GM21723 (cell line): ENCODE measurements around the gene LRP11.
A peak's percentile ranks its signal among the peaks of the same experiment; 100 is the strongest.
"Not testable (repeated sequence)": the region's sequence is repeated elsewhere in the genome, so short reads cannot be mapped to it uniquely, and the experiment has no call there.

Source experiments
- ATAC-seq: cut with Tn5 transposase; IDR thresholded peaks from one replicate; pipeline ENCODE4 v1.9.1; 2021; ENCODE audit warnings: mild to moderate bottlenecking, moderate library complexity; ENCODE audit not compliant: unreplicated experiment

Gene LRP11

DNA sequence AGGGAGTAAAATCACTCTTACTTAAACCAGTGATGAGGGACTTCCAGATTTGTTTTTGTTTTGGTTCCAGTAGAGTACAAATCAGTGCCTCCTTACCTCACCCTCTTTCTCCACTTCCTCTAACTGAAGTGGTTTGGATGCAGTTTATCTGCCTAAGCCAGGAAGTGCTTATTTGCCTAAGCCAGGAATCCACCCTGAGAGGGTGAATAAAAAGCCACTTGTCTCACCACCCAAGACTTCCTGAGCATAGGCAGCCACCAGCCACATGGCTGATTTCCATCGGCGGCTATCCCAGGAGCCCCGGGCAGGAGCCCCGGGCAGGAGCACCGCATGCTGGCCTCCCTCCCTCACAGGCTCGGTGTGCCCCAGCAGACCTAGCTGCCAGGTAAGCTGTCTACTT, 12.0 kb downstream of the LRP11 start:
- ATAC-seq: no peak

DNA sequence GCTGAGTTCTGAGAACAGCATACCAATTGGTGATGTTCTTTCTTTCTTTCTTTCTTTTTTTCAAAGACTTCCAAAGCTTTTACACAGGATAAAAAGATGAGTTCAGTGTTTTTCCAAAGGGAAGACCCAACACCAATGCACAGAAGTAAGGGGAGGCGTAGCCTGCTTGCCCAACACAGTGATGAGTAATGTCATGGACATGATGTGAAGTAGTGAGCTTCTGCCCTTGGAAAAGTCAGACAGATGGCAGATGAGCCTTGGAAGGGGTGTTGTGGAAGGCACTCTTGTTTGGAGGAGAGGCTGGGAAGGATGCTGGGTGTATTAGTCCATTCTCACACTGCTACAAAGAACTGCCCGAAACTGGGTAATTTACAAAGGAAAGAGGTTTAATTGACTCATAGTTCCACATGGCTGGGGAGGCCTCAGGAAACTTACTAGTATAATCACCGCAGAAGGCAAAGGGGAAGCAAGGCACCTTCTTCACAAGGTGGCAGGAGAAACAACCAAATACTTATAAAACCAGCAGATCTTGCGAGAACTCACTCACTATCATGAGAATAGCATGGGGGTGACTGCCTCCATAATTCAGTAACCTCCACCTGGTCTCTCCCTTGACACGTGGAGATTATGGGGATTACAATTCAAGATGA, 12.6 kb downstream of the LRP11 start:
- ATAC-seq: no peak

DNA sequence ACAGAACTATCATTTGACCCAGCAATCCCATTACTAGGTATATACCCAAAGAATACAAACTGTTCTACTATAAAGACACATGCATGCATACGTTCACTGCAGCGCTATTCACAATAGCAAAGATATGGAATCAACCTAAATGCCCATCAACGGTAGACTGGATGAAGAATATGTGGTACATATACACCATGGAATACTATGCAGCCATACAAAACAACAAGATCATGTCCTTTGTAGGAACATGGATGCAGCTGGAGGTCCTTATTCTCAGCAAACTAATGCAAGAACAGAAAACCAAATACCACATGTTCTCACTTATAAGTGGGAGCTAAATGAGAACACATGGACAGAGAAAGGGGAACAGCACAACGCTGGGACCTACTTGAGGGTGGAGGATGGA, 15.8 kb downstream of the LRP11 start:
- not testable (repeated sequence) for ATAC-seq

DNA sequence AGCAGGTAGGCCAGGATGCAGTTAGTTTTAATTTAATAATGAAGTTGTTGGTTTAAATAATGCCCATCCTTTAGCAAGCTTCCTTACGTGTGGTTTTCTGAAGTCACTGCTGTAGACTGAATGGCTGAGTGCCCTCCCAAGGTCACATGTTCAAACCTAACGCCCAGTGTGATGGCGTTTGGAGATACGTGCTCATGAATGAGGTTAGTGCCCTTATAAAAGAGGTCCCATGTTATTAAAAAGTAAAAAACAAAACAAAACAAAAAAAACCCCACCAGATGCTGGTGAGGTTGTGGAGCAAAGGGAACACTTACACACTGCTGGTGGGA, 16.3 kb downstream of the LRP11 start:
- ATAC-seq: no peak

DNA sequence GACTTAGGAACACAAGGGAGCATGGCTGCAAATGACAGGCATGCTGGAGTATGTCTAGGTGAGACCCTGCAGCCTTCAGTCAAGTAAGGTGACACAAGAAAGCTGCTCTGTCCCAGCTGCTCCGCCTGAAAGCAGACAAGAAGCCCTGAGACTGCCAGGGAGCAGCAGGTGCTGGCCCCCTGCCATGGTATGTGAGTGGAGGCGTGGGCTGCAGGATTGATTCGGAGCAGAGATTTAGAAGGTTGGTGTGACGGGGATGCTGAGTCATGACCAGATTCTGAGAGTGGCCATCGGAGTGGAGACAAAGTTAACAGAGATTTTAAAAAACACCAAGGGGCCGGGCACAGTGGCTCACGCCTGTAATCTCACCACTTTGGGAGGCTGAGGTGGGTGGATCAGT, 17.8 kb downstream of the LRP11 start:
- ATAC-seq: no peak

DNA sequence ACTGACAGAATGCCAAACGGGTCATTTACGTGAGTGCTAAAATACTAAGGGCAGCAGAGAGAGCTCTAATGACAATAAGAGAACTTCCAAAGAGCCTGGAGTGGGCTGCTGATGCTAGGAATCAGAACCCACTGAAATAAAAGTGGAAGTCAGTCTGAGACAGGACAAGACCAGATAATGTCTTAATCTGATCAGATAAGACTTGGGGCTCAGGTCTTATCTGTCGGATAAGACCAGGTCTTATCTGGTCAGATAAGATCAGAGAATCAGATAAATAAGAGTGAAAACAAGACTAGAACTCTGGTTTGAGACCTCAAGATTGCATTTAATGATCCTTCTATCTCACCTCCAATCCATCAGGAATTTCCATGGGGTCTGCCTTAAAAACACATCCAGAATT, 18.6 kb downstream of the LRP11 start:
- ATAC-seq: no peak

DNA sequence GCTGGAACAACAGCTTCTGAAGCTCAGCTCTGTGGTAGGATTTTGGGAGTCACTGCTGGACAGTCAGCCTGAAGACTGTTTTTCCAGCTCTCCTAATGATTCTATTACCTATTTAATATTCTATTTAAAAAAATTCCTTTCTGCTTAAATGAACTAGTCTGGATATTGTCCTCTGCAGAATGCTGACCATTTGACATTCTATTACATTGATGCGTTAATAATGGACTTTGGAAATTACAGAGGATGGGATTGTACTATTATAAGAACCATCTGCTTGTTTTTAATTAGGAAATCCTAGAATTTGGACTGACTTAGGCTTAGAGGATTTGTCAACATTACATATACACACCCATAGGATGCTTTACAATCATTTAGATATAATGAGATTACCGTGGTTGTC, 19.7 kb downstream of the LRP11 start:
- no peak for ATAC-seq

DNA sequence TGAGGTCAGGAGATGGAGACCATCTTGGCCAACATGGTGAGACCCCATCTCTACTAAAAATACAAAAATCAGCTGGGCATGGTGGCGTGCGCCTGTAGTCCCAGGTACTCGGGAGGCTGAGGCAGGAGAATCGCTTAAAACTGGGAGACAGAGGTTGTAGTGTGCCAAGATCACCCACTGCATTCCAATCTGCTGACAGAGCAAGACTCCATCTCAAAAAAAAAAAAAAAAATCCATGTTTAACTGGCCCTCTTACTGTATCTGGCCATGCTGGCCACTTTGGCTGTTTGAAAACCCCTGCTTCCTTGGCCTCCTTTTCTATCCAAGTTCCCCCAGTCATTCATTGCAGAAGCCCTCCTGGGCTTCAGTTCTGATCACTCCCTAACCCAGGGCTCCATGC, 20.1 kb downstream of the LRP11 start:
- ATAC-seq: not testable (repeated sequence)

DNA sequence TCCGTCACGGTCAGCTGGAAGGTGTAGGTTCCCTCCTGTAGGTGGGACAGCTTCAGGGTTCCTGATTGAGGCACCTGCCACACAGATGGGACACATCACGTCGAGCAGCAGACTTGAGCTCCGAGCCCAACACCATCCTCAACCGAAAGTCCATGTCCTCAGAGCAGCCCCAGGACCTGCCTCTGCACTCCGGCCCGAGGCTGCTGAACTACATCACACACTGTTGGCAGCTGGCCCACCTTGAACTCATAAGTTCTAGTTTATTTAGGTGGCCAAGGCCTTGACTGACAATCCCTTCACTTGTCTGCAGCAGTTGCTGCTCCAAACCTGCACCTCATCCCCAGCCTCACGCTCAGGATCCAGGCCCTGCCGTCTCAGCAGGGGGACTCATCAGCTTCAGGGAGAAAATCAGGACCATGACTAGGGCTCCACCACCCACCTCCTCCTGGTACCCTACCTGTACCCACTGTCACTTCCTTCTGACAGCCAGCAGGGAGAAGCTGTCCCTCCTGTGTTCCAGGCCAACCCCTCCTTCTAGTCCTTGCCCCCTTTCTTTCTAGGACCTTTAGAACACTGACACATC, 21.0 kb downstream of the LRP11 start:
- no peak for ATAC-seq

DNA sequence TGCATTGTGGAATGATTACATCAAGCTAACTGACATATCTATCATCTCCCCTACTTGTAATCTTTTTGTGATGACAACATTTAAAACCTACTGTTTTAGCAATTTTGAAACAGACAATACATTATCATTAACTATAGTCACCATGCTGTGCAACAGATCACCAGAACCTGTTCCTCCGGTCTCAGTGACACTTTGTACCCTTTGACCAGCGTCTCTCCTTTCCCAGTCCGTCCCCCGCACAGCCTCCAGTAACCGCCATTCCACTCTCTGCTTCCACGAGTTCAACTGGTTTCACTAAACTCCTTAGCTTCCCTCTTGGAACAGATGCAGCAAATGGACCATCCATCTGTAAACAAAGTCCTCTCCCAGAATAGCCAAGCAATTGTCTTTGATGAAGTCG, 21.8 kb downstream of the LRP11 start:
- no peak for ATAC-seq

DNA sequence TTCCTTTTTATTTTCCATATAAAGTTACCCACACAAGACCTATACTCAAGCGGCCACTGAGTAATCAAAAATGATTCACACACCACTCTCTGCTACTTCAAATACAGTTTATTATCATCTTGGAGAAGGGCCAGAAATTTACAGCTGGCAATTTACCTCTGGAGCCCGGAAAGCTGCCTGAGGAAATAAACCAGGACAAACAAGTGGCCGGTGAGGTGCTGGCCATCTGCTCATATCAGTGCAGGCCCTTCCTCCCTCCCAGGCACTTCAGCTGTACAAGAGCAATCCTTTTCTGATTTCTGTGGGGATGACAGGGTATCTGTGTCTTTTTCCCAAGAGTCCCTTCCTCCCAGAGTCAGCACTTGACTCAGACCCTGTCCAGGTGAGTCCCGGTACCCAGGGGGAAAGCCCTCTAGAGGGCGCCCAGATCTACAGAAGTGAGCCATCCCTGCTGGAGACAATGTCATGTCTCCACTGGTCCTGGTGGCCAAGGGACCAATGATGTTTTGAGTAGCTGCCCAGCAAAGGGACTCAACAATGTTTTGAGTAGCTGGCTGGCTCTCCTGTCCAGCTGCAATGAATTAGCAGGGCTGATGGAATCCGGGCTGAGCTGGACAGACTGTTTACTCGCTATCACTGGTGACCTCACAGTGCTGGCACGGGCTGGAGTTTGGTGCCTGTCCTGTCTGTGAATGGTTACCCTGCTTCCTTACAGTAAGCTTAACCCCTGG, 23.6 kb downstream of the LRP11 start:
- ATAC-seq: no peak

DNA sequence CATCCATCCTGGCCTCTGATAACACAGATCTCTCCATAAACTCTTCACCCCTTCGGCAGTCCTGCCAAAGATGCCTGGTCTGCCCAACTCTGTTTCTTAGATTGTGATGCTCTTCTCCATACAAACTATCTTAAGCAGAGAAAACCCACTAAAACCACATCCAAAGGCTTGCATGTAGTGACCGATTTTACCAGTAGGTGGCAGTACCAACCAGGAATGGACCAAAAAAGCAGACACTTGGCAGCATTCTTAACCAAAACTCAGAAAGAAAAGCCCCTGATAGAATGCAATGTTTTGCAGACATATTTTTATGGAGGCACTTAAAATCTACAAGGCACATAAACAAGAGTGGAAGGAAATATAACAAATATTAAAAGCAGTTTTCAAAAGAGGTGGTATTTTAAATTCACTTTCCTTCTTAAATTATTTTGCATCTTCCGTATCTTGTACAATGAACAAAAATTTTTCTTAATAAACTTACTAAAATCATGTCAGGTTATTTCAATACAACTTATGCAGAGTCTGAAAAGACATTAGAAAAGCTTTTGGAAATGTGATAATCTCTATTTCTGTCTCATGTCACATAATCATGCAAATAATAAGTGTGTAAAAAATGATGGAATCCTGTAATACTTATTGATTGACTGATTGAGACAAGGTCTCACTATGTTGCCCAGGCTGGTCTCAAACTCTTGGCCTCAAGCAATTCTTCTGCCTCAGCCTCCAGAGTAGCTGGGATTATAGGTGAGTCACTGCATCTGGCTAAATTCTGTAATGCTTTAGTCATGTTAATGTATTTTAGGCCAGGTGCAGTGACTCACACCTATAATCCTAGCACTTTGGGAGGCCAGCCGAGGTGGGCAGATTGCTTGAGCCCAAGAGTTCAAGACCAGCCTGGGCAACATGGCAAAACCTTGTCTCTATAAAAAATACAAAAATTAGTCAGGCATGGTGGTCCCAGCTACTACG, 29.4 kb downstream of the LRP11 start:
- no peak for ATAC-seq

DNA sequence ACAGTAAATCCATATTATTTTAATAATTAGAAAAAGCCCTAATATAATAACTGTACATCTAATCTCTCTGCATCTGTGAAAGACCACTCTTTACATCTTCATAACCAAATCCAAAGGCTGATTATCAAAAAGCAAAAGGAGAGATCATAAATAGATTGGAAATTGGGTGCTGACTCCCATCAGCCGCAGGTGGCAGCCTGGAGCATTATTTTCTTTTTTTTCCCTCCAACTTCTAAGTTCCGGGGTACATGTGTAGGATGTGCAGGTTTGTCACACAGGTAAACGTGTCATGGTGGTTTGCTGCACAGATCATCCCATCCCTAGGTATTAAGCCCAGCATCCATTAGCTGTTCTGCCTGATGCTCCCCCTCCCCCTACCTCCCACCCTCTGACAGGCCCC, 30.5 kb downstream of the LRP11 start:
- no peak for ATAC-seq

DNA sequence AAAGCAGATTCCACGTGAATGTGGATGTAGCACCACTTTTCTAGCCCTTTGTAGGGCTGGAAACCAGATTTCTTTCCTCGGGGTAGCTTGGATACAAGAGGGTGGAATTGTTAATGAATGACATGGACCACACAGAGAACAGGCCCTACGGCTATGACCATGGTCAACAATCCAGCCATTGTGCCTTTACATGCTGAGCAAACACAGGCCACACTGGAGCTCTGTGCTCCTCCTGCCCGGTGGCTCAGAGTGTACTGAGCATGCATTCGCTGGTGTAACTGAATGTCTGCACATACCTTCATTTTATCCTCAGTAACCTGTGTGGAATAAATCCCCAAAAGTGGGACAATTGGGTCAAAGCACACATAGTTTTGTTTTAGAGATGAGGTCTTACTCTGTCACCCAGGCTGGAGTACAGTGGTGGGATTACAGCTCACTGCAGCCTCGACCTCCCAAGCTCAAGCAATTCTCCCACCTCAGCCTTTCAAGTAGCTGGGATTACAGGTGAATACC, 32.8 kb downstream of the LRP11 start:
- no peak for ATAC-seq

DNA sequence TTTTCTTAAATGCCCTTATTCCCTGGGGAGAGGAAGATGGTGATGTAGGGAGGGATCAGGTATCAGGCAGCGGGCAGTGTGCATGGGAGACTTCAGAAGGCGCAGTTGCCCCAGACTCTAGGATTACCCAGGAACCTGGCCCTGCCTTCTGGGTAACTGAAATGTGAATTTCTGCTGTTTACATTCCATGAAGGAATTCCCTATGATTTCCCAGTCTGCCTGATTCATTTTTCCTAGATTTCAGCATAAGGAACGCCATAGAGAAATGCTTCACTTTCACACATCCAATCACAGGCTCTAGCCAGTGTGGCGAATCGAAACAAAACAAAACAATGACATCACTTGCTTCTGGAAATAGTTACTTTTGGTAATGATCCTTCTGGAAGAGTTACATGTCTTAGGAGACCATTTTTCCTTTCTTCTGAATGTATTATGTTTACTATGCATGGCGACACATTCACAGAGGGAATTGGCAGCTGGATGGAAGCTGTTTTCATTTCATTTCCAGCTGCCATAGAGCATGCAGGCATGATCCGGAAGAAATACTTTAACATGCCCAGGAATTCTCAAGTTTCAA, 33.3 kb downstream of the LRP11 start:
- ATAC-seq: no peak

DNA sequence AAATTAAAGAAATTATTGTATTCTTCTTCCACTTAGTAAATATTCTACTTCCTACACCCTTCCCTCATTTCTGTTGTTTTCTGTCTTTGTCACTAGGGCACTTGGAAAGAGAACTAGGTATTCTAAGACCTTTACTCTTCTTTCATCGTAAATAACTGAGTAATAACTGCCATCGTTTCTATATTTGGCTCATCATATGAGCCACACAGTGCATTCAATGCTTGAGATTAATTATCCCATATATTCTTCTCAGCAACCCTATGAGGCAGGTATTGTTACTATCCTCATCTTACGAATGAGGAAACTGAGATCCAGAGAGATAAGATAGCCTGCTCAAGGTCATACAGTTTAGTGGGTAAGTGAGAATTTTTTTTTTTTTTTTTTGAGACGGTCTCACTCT, 38.9 kb downstream of the LRP11 start:
- no peak for ATAC-seq

DNA sequence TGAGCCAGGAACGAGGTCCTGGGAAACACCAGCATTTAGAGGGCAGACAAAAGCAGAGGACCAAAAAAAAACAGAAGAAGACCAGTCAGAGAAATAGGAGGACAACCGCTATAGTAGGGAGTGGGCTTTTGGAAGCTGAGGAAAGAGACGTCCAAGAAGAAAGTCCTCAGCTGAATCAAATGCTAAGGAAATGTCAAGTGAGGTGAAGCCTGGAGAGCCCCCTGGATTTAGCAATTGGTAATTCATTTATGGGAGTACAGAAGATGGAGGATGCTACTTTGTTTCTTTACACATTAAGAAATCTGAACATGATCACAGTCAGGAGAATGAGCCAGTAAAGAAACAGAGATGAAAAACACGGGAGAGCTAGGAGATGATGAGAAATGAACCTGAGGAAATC, 41.1 kb downstream of the LRP11 start:
- no peak for ATAC-seq

DNA sequence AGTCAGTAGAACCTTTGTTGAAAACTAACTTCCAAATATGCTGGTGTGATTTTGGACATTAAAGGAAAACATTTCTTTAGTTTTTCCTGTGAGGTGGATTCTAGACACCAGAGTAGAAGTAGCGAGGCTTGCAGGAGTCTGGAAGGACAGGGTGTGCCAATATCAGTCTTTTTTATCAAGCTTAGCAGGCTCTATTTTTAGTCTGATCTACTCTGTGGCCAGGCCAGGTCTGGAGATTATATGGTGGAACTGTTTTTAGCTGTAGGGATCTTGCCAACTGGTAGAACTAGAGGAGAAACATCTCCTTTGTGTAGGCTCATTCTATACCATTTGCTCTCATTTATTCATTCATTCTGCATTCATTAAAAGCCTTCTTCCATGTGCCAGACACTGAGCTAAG, 42.7 kb downstream of the LRP11 start:
- no peak for ATAC-seq

DNA sequence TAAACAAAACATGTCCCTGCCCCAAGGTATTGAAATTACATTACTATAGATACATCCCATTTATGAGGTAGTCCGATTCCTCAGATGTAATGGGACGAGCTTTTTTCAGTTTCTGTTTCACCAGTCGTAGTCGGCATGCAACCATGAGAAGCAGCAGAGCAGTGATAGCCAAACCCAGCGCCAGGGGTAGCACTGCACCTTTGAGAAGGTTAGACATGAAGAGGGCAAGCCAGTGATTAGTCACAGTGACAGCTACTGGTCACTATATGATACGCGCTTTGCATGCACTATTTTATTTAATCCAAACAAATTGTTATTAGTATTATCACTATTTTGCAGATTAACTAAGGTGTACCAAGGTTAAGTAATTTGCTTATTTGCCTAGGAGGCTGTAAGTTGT, 43.7 kb downstream of the LRP11 start:
- ATAC-seq: no peak

DNA sequence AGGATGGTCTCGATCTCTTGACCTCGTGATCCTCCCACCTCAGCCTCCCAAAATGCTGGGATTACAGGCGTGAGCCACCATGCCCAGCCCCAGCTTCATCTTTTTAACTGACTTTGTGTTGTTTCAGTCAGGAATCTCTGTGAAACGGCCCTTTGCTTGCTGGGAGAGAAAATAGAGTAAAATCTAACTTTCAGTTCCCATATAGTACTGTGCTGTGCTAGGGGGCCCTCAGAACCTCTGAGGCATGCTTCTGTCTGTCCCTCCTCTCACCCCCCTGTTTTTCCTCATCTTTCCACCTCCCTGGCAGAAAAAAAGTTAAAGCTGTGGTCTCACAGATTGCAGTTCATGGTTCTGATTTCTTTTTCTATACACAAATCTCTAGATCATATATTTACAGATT, 48.4 kb downstream of the LRP11 start:
- ATAC-seq: peak; percentile 82

DNA sequence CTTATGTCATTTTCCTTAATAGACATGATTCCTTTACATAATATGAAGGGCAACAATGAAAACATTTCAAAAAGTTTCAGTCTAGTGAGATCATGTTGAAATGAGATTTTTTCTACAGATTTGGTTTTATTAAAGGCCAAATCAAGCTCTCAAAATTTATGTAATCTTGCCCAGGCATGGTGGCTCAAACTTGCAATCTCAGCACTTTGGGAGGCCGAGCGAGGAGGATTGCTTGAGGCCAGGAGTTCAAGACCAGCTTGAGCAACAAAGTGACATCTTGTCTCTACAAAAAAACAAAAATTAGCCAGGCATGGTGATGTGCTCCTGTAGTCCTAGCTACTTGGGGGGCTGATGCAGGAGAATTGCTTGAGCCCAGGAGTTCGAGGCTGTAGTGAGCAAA, 50.8 kb downstream of the LRP11 start:
- no peak for ATAC-seq
